HG03457 (cell line): Measurements from ENCODE around the gene ALDOC.
"Not testable (repeated sequence)": the region's sequence is repeated elsewhere in the genome, so short reads cannot be mapped to it uniquely, and the experiment has no call there.

Experiments
- ATAC-seq: cut with Tn5 transposase; IDR thresholded peaks from one replicate; pipeline ENCODE4 v1.9.1; 2021; ENCODE audit warnings: moderate number of reproducible peaks; ENCODE audit not compliant: unreplicated experiment

The ALDOC gene

DNA sequence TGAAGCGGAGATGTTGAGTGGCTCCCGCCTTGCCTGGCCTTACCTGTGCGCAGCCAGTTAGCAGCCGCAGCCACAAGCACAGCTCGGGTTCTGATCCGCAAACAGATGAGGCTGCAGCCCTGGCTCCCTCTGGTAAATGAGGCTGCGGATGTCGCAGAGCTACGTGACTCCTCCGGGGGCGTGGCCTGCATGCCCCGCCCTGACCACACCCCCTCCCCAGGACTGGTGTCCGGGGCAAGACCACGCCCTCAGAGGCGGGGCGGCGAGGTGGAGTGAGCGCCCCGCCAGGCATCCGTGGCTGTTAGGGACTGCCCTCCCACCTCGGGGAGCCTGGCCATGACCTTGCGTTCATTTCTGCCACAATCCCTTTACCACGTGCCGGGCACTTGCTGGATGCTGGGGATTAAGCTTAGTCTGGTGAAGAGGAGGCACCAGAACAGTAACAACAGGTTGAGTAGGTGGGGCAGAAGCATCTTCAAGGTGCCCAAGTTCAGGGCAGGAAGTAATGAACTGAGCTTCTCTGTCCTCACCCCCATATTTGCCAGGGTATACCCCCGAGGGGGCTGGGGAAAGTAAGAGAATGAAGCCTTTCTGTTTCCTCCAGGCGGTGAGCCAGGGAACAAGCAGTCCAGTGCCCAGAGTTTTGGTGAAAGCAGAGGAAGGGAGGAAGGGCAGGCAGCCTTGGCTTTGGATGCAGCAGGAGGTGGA is at the start of gene ALDOC:
Gene ALDOC, minus strand, starts transcription at position 138 of the 708 bp plus-strand sequence. CDS start 1,363 bp downstream, outside the sequence.
- peak; percentile 60 for ATAC-seq

DNA sequence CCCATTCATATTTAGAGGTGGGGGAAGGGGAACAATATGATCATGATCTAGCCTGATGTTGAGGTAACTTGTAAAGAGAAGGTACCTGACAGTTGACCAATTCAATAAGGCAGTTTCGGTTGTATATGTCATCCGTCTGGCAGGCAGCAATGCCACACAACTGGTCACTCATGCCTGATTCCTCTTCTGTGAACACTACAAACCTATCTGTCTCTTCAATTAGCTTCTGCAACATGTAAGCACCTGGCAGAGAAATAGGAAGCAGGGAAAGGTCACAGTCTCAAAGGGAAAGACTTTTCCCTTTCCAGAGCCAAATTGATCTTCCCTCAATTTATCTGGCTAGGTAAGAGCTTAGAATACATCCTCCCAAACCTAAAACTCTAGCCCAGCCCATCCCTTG is 47.5 kb upstream of the ALDOC start:
- ATAC-seq: no peak

GRCh38 chr17:28623696-28624095 is 47.0 kb upstream of the ALDOC start:
- no peak for ATAC-seq

GRCh38 chr17:28622186-28622585 is 45.5 kb upstream of the ALDOC start:
- ATAC-seq: no peak

DNA sequence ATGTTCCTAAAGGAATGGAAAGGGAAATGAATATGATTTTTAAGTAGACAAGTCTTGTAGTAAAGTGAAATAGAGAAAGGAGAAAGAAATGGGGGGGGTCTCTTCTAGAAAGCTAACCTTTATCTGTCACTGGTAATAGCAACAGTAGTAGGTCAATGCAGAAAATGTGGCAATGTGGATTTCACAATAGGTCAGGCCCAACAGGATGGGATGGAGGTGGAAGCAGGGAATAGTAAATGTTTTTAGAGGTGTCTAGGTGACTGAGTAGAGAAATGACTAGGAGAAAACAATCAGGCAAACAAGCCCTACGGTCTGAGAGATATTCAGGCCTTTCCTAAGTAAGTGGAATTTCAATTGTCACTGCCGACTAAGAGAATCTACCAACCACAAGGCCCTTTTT is 43.3 kb upstream of the ALDOC start:
- no peak for ATAC-seq

GRCh38 chr17:28618464-28618863 is 41.8 kb upstream of the ALDOC start:
- ATAC-seq: no peak

GRCh38 chr17:28616281-28616680 is 39.6 kb upstream of the ALDOC start:
- ATAC-seq: no peak

DNA sequence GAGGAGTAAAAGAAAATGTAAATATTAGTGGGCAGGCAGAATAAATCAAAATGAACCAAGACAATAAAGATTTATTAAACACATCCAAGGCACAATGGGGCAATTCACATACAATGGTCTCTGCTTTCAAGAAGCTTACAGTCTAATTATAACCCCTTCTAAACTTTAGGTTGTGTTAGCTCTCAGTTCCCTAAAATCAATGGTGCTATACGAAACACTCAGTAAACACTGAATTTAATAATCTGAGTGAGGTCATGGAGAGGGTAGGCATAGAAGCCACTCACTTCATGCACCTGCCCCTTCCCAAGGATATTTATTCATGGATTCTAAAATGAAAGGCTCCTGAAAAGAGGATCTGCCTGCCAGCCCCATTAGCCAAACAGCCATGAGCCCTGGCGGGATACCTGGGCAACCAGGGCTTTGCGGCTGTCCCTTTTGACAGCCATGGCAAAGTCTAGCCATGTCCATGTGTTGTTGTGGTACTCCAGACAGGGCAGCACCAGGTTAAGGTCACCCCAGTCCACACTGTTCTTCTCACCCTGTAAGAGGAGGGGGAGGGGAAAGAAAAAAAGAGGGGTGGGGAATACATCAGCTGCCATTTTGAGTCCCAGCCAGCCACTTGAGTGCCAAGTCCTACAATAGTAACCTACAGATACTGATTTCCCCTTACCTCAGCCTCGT is 38.7 kb upstream of the ALDOC start:
- no peak for ATAC-seq

- no peak for ATAC-seq
Measured at GRCh38 chr17:28613931-28614381, 37.3 kb upstream of the ALDOC start, which contains the start of gene RSKR. Gene RSKR (minus strand): TSS chr17:28614185. CDS start chr17:28614161, 24 bp downstream.

- no peak for ATAC-seq
Measured at GRCh38 chr17:28612936-28613872, 36.5 kb upstream of the ALDOC start.

DNA sequence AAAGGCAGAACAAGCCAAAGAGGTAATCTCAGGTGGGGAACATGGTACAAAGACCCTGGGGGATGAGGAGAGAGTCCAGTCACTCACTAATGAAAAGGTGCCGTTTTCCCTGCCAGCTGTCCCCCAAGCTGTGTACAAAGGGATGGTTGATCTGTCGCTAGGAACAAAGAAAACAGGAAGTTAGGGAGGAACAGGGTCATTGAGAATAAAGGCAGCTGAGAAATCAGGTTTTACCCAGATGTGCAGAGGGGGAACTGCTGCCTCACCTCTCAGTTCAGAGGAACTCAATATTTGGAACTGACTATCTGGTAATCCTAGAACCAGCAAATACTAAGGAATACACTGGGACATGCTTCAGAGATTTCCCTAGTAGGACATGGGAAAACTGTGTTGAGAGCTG is 35.8 kb upstream of the ALDOC start:
- ATAC-seq: no peak

DNA sequence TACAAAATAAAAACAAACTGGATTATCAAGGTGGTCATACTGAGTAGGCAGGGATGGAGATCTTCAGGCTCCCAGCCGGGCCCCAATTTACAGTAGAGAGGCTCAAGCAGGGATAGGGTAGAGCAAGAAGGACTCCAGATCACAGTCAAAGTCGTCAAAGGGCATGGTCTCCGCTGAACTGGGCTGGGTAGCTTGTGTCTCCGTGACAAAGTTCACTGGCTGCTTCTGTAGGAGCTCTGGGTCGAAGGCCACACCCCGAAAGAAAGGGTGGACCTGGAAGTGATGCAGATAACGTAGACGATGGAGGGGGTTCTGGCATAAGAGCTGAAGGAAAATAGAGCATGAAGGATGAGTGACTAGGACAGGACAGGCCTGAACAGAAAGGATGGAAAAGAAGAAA is 33.7 kb upstream of the ALDOC start:
- ATAC-seq: no peak

- ATAC-seq: not testable (repeated sequence)
Measured at GRCh38 chr17:28604031-28604430, 27.3 kb upstream of the ALDOC start.

GRCh38 chr17:28599311-28600184 is 22.9 kb upstream of the ALDOC start:
- ATAC-seq: peak; percentile 28

- peak; percentile 66 for ATAC-seq
Measured at GRCh38 chr17:28598799-28599310, 22.2 kb upstream of the ALDOC start, which contains the start of gene SPAG5. Gene SPAG5 (minus strand): TSS chr17:28599025. CDS start chr17:28598946, 79 bp downstream.

GRCh38 chr17:28598389-28598788 is 21.7 kb upstream of the ALDOC start:
- no peak for ATAC-seq

DNA sequence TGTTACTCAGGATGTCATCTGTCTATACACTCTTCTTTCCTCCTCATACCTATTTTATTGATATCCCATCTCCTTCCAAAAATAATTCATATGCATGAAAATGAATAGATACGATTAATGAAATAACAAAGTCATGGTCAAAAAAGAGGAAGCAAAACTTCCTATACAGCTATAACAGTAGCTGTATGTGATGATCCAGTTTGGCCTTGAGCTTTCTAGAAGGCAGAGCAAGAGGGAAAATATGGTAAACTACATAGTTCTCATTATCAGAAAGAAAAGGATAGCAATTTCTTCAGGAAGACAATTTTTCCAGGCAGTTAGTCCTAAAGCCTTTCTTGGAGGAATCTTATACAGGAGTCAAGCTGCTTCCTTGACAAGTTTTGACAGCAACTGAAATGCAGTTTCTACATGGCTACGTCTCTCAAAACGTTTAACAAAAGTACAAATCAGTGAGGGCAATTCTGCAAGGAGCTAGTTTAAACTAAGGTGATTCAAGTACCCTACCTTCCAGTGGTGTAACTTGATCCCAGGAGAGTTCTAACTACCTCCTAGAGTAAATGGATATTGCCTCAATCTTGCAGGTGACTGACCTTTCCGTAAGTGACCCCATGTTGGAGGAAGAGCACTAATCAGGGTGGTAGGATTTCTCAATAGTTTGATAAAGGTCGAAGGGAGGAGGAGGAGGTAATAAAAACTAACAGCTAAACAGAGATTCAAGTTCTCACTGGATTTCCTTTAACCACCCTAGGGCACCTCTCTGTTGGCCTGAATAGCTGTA is 21.1 kb upstream of the ALDOC start:
- no peak for ATAC-seq

GRCh38 chr17:28592260-28592659 is 15.6 kb upstream of the ALDOC start:
- ATAC-seq: no peak

DNA sequence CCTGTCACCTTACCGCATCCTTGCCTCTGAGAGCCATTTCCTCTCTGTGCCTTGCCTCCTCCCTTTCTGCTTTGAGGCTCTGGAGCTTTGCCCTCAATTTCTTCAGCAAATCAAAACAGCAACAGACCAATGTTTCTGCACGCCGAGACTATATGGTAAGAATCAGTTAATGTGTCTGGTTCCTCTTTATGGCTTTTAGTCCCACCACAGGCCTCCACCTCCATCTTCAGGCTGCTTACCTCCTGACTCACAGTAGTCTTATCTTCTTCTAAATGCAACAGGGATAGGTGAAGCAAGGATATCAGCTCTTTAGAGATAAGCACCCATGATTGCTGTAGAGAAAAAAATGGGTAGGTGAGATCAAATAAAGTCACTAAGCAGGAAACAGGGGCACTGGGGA is 9.2 kb upstream of the ALDOC start:
- no peak for ATAC-seq
